HCT116 (cell line): ENCODE measurements around the gene TSPAN11. TPM values are rescaled to one million over a fixed set of nuclear protein-coding genes. Genes with fewer than 3 reads are reported as not detected.

Experiments
- ATAC-seq: fragments of 200-7000 bp; cut with Tn5 transposase; 2 replicates; pipeline ENCODE4 v1.9.1; 2020; ENCODE audit warnings: mild to moderate bottlenecking, moderate library complexity
- BruUV-seq: library from RNA; stranded (reverse); fragments of 400-500 nt; replicated peaks from 2 replicates; lab custom pipeline; 2021; lab: Mats Ljungman, UMichigan
- CTCF ChIA-PET: fragments of 300-600 bp; sonication (Branson Sonifier 250); formaldehyde crosslinking; loops from one replicate; lab custom pipeline; 2021; ENCODE audit warnings: antibody characterized with exemption; lab: Charles Lee
- POLR2A ChIA-PET: fragments of 300-600, 350-600 bp; sonication (Branson Sonifier 250); formaldehyde crosslinking; loops from one replicate; lab custom pipeline; 2021; ENCODE audit warnings: antibody characterized with exemption; lab: Charles Lee
- RAD21 ChIA-PET, 2 experiments: fragments of 300-600 bp; sonication (Branson Sonifier 250); formaldehyde crosslinking; loops; one replicate each; lab custom pipeline; 2023; ENCODE audit warnings: low total read pairs in 2 of 2; ENCODE audit not compliant: uncharacterized antibody in 2 of 2, unreplicated experiment in 2 of 2, low non-redundant PET in 1 of 2; lab: Charles Lee
- DNase-seq: peaks from one replicate; pipeline ENCODE4 v3.0.0-alpha.2; 2010; ENCODE audit warnings: low read depth, low spot score
- H2AFZ ChIP-seq: fragments of 200-600 bp; shearing (Covaris generic), sonication (generic); 2 replicates; pipeline ENCODE4 v1.6.1; 2017; ENCODE audit warnings: low read depth, mixed run types, mixed read lengths, antibody characterized with exemption, low read length; ENCODE audit not compliant: poor library complexity, severe bottlenecking
- H3K27ac ChIP-seq: 2 replicates; pipeline ENCODE4 v1.5.1; 2012; ENCODE audit warnings: low read depth, low read length
- H3K27me3 ChIP-seq: fragments of 200-600 bp; sonication (generic); 2 replicates; pipeline ENCODE4 v1.6.1; 2016; ENCODE audit warnings: mixed run types, low read length, mixed read lengths; ENCODE audit not compliant: insufficient read depth
- H3K36me3 ChIP-seq, 2 experiments: fragments of 200-500 bp in 1 of 2; fragments of 200-600 bp in 1 of 2; sonication (Bioruptor generic) in 1 of 2; sonication (generic) in 1 of 2; 2 replicates each; pipeline versions ENCODE4 v1.5.1 to v1.6.1; 2014 to 2016; ENCODE audit warnings: low read length in 2 of 2, inconsistent platforms in 1 of 2, mixed read lengths in 1 of 2, mixed run types in 1 of 2; ENCODE audit not compliant: insufficient read depth in 2 of 2, control insufficient read depth in 1 of 2
- H3K4me1 ChIP-seq, 2 experiments: fragments of 200-600 bp in 1 of 2; sonication (generic) in 1 of 2; 2 replicates each; pipeline versions ENCODE4 v1.5.1 to v1.6.1; 2012 to 2017; ENCODE audit warnings: low read length in 2 of 2, inconsistent platforms in 1 of 2, mild to moderate bottlenecking in 1 of 2, mixed read lengths in 1 of 2, mixed run types in 1 of 2, moderate library complexity in 1 of 2; ENCODE audit not compliant: insufficient read depth in 2 of 2, control insufficient read depth in 1 of 2
- H3K4me2 ChIP-seq: fragments of 200-600 bp; sonication (generic); 2 replicates; pipeline ENCODE4 v1.6.1; 2017; ENCODE audit warnings: mixed run types, low read length, mixed read lengths
- H3K4me3 ChIP-seq, 2 experiments: fragments of 200-600 bp in 1 of 2; sonication (generic) in 1 of 2; replicated peaks in 1 of 2; 2 replicates each; pipeline ENCODE4 v1.5.1; 2011 to 2016; ENCODE audit warnings: low read length in 2 of 2, control low read depth in 1 of 2, low read depth in 1 of 2, mild to moderate bottlenecking in 1 of 2, mixed read lengths in 1 of 2, mixed run types in 1 of 2
- H3K79me2 ChIP-seq: fragments of 200-600 bp; sonication (generic); 2 replicates; pipeline ENCODE4 v1.6.1; 2017; ENCODE audit warnings: mild to moderate bottlenecking, mixed run types, low read length, moderate library complexity, mixed read lengths; ENCODE audit not compliant: insufficient read depth
- H3K9ac ChIP-seq: fragments of 200-600 bp; sonication (generic); 2 replicates; pipeline ENCODE4 v1.6.1; 2016; ENCODE audit warnings: low read length, mixed read lengths
- H3K9me2 ChIP-seq: fragments of 200-600 bp; sonication (generic), shearing (Covaris generic); 2 replicates; pipeline ENCODE4 v1.6.1; 2017; ENCODE audit warnings: mixed run types, mild to moderate bottlenecking, moderate library complexity; ENCODE audit not compliant: insufficient read depth
- H3K9me3 ChIP-seq, 2 experiments: fragments of 200-500 bp in 1 of 2; fragments of 200-600 bp in 1 of 2; sonication (Bioruptor generic) in 1 of 2; sonication (generic) in 1 of 2; 2 replicates each; pipeline ENCODE4 v1.6.1; 2014 to 2017; ENCODE audit warnings: low read length in 2 of 2, mixed read lengths in 2 of 2, inconsistent platforms in 1 of 2, low read depth in 1 of 2, mild to moderate bottlenecking in 1 of 2, mixed run types in 1 of 2, moderate library complexity in 1 of 2; ENCODE audit not compliant: control insufficient read depth in 1 of 2, insufficient read depth in 1 of 2
- H4K20me1 ChIP-seq: fragments of 200-600 bp; sonication (generic), shearing (Covaris generic); 2 replicates; pipeline ENCODE4 v1.6.1; 2017; ENCODE audit warnings: mixed run types, mild to moderate bottlenecking, moderate library complexity; ENCODE audit not compliant: insufficient read depth
- EGR1 ChIP-seq: IDR thresholded peaks from 2 replicates; pipeline ENCODE4 v1.6.1; 2012; ENCODE audit warnings: low read depth
- JUND ChIP-seq: IDR thresholded peaks from 2 replicates; pipeline ENCODE4 v1.6.1; 2012
- MAX ChIP-seq: IDR thresholded peaks from 2 replicates; pipeline ENCODE4 v1.6.1; 2012
- SIN3A ChIP-seq: IDR thresholded peaks from 2 replicates; pipeline ENCODE4 v1.6.1; 2012; ENCODE audit warnings: low read depth
- TCF7L2 ChIP-seq: IDR thresholded peaks from 2 replicates; pipeline ENCODE4 v1.7.0; 2011; ENCODE audit warnings: borderline replicate concordance, inconsistent platforms; ENCODE audit not compliant: insufficient read depth, insufficient read length; ENCODE audit errors: extremely low read depth
- YY1 ChIP-seq: IDR thresholded peaks from 2 replicates; pipeline ENCODE4 v1.6.1; 2011; ENCODE audit warnings: low read length, low read depth, moderate library complexity, mild to moderate bottlenecking; ENCODE audit not compliant: insufficient replicate concordance; ENCODE audit errors: extremely low read depth
- ZFX ChIP-seq: fragments of 450-650 bp; IDR thresholded peaks from 2 replicates; pipeline ENCODE4 v1.6.1; 2017
- intact Hi-C: fragments of 100-400 bp; cut with micrococcal nuclease; formaldehyde crosslinking; loops from 2 replicates; pipeline ENCODE4 v1.10.0; 2022
- total RNA-seq: library from RNA; stranded (reverse); gene quantifications from one replicate; pipeline ENCODE4 v1.2.1, GENCODE V29; 2021; ENCODE audit not compliant: unreplicated experiment
- TF ChIP-seq, protein P1 (sequence below): IDR thresholded peaks from 2 replicates; pipeline ENCODE4 v1.6.1; 2012; ENCODE audit warnings: low read depth

TSPAN11 gene
- total RNA-seq, 1 experiment from 2014 or later, result not detected

GRCh38 chr12:30999723-31000122, 73.2 kb downstream of the TSPAN11 start:
- H2AFZ ChIP-seq, result no peak overlapping the region
- peaks cover 0 to 5% of the 10 kb centered on the region in 2 experiments; a peak in 1 of 4 replicates for H3K4me1 ChIP-seq
- intact Hi-C loops, result no loop called here
- H3K79me2 ChIP-seq, result no peaks in the 10 kb centered on the region
- no TSS peak for BruUV-seq
- ATAC-seq (no peak), DNase-seq (no peak)
- no peaks in the 10 kb centered on the region for H3K36me3 ChIP-seq
- H3K4me2 ChIP-seq, result no peak overlapping the region
- no peaks in the 10 kb centered on the region for H4K20me1 ChIP-seq
- H3K9me3 ChIP-seq, result no peaks in the 10 kb centered on the region
- no peak overlapping the region for H3K4me3 ChIP-seq
- ChIA-PET RAD21 (no interaction called here), POLR2A (no interaction called here), CTCF (no interaction called here)
- no peaks in the 10 kb centered on the region for H3K27me3 ChIP-seq
- no peak overlapping the region for H3K27ac ChIP-seq
- H3K9me2 ChIP-seq, result no peaks in the 10 kb centered on the region
- no peak for TF ChIP-seq EGR1
- TF ChIP-seq JUND, result no peak
- TF ChIP-seq SIN3A, result no peak
- TF ChIP-seq, protein P1, sequence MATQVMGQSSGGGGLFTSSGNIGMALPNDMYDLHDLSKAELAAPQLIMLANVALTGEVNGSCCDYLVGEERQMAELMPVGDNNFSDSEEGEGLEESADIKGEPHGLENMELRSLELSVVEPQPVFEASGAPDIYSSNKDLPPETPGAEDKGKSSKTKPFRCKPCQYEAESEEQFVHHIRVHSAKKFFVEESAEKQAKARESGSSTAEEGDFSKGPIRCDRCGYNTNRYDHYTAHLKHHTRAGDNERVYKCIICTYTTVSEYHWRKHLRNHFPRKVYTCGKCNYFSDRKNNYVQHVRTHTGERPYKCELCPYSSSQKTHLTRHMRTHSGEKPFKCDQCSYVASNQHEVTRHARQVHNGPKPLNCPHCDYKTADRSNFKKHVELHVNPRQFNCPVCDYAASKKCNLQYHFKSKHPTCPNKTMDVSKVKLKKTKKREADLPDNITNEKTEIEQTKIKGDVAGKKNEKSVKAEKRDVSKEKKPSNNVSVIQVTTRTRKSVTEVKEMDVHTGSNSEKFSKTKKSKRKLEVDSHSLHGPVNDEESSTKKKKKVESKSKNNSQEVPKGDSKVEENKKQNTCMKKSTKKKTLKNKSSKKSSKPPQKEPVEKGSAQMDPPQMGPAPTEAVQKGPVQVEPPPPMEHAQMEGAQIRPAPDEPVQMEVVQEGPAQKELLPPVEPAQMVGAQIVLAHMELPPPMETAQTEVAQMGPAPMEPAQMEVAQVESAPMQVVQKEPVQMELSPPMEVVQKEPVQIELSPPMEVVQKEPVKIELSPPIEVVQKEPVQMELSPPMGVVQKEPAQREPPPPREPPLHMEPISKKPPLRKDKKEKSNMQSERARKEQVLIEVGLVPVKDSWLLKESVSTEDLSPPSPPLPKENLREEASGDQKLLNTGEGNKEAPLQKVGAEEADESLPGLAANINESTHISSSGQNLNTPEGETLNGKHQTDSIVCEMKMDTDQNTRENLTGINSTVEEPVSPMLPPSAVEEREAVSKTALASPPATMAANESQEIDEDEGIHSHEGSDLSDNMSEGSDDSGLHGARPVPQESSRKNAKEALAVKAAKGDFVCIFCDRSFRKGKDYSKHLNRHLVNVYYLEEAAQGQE, result no peak
- TF ChIP-seq ZFX, result no peak
- TF ChIP-seq YY1, result no peak
- TF ChIP-seq MAX, result no peak
- TF ChIP-seq TCF7L2, result no peak
- TF ChIP-seq, all 23 proteins: peak for 0
- no peak overlapping the region for H3K9ac ChIP-seq
